HG03571 (cell line): ENCODE results near the gene ITCH.
"Not testable (repeated sequence)": the region's sequence is repeated elsewhere in the genome, so short reads cannot be mapped to it uniquely, and the experiment has no call there.

Experiments used
- ATAC-seq: cut with Tn5 transposase; IDR thresholded peaks from one replicate; pipeline ENCODE4 v1.9.1; 2021; ENCODE audit not compliant: unreplicated experiment

The ITCH gene

GRCh38 chr20:34363062-34363464, at the start of gene ITCH:
ITCH (plus strand) TSS chr20:34363273; CDS start chr20:34393812, 30,539 bp downstream.
- ATAC-seq, result peak; percentile 91

- no peak for ATAC-seq
These were observed 47.8 kb upstream of the ITCH start for GRCh38 chr20:34315236-34315635.

GRCh38 chr20:34316196-34316814, 46.8 kb upstream of the ITCH start:
- no peak for ATAC-seq

GRCh38 chr20:34318609-34319443, 44.2 kb upstream of the ITCH start:
- ATAC-seq, result no peak

- ATAC-seq, result no peak
These were observed 42.2 kb upstream of the ITCH start for GRCh38 chr20:34320861-34321260.

- no peak for ATAC-seq
These were observed 40.6 kb upstream of the ITCH start for GRCh38 chr20:34322267-34323105.

- no peak for ATAC-seq
These were observed 38.5 kb upstream of the ITCH start for GRCh38 chr20:34324541-34324940.

GRCh38 chr20:34328207-34328606, 34.9 kb upstream of the ITCH start:
- not testable (repeated sequence) for ATAC-seq

- ATAC-seq, result no peak
These were observed 34.0 kb upstream of the ITCH start for GRCh38 chr20:34328928-34329677.

- not testable (repeated sequence) for ATAC-seq
These were observed 32.1 kb upstream of the ITCH start for GRCh38 chr20:34330861-34331544.

- ATAC-seq, result no peak
These were observed 31.2 kb upstream of the ITCH start for GRCh38 chr20:34331838-34332237.

- no peak for ATAC-seq
These were observed 30.7 kb upstream of the ITCH start for GRCh38 chr20:34332262-34332920.

GRCh38 chr20:34333786-34334185, 29.3 kb upstream of the ITCH start:
- ATAC-seq, result no peak

GRCh38 chr20:34334654-34335407, 28.2 kb upstream of the ITCH start:
- no peak for ATAC-seq

GRCh38 chr20:34337544-34337943, 25.5 kb upstream of the ITCH start:
- ATAC-seq, result no peak

GRCh38 chr20:34337982-34338726, 24.9 kb upstream of the ITCH start:
- no peak for ATAC-seq

- not testable (repeated sequence) for ATAC-seq
These were observed 22.3 kb upstream of the ITCH start for GRCh38 chr20:34340726-34341125.

- ATAC-seq, result not testable (repeated sequence)
These were observed 21.9 kb upstream of the ITCH start for GRCh38 chr20:34341199-34341598.
